G401.6 (cell line): ENCODE results near the gene AQP3.
"Not testable (repeated sequence)": the region's sequence is repeated elsewhere in the genome, so short reads cannot be mapped to it uniquely, and the experiment has no call there.

Source experiments
- FAIRE-seq: peaks from 2 replicates; lab custom pipeline; 2012; peaks lifted over from hg19 to GRCh38; lab: Jason Lieb, UNC

Gene AQP3

GRCh38 chr9:33440204-33440603, 7.2 kb downstream of the AQP3 start:
- no peak for FAIRE-seq

- no peak for FAIRE-seq
These were observed 7.7 kb downstream of the AQP3 start for GRCh38 chr9:33439731-33440130.

GRCh38 chr9:33438926-33439680, 8.3 kb downstream of the AQP3 start:
- no peak for FAIRE-seq

- no peak for FAIRE-seq
These were observed 9.5 kb downstream of the AQP3 start for GRCh38 chr9:33437898-33438297.

- no peak for FAIRE-seq
These were observed 10.2 kb downstream of the AQP3 start for GRCh38 chr9:33437205-33437604.

GRCh38 chr9:33436445-33436844, 10.9 kb downstream of the AQP3 start:
- FAIRE-seq = no peak

GRCh38 chr9:33435821-33436277, 11.5 kb downstream of the AQP3 start:
- FAIRE-seq = no peak

- no peak for FAIRE-seq
These were observed 12.9 kb downstream of the AQP3 start for GRCh38 chr9:33434317-33435105.

GRCh38 chr9:33433871-33434270, 13.5 kb downstream of the AQP3 start:
- no peak for FAIRE-seq

- FAIRE-seq = no peak
These were observed 16.0 kb downstream of the AQP3 start for GRCh38 chr9:33431420-33431819.

- no peak for FAIRE-seq
These were observed 16.5 kb downstream of the AQP3 start for GRCh38 chr9:33430942-33431341.

- no peak for FAIRE-seq
These were observed 18.0 kb downstream of the AQP3 start for GRCh38 chr9:33429256-33429985.

- FAIRE-seq = no peak
These were observed 20.5 kb downstream of the AQP3 start for GRCh38 chr9:33426843-33427293.

- no peak for FAIRE-seq
These were observed 22.3 kb downstream of the AQP3 start for GRCh38 chr9:33425128-33425533.

- FAIRE-seq = not testable (repeated sequence)
These were observed 22.9 kb downstream of the AQP3 start for GRCh38 chr9:33424492-33424891.

GRCh38 chr9:33424043-33424442, 23.4 kb downstream of the AQP3 start:
- FAIRE-seq = not testable (repeated sequence)

GRCh38 chr9:33419708-33420303, 27.6 kb downstream of the AQP3 start:
- FAIRE-seq = no peak

- no peak for FAIRE-seq
These were observed 29.3 kb downstream of the AQP3 start for GRCh38 chr9:33418090-33418489.

- no peak for FAIRE-seq
These were observed 30.4 kb downstream of the AQP3 start for GRCh38 chr9:33416996-33417395.

GRCh38 chr9:33415501-33416038, 31.8 kb downstream of the AQP3 start:
- FAIRE-seq = no peak

GRCh38 chr9:33414889-33415500, 32.4 kb downstream of the AQP3 start:
- no peak for FAIRE-seq

- FAIRE-seq = no peak
These were observed 33.1 kb downstream of the AQP3 start for GRCh38 chr9:33414268-33414667.
